SK-N-SH treated with all-trans-retinoic acid at 6 μM for 48 hours (cell line): ENCODE measurements around the gene NTF3.

ENCODE experiments used
- ARNTL ChIP-seq: fragments of 450-650 bp; formaldehyde crosslinking; IDR thresholded peaks from 2 replicates; pipeline ENCODE4 v1.5.0; 2020; ENCODE audit warnings: low read depth, mild to moderate bottlenecking, moderate library complexity, borderline replicate concordance
- ESRRG ChIP-seq: fragments of 250-450 bp; sonication (Bioruptor Pico); IDR thresholded peaks from 2 replicates; pipeline ENCODE4 v1.6.1; 2021; ENCODE audit warnings: mild to moderate bottlenecking
- GLIS3 ChIP-seq: fragments of 250-450 bp; sonication (Bioruptor Pico); IDR thresholded peaks from 2 replicates; pipeline ENCODE4 v1.5.0; 2020; ENCODE audit warnings: mild to moderate bottlenecking, moderate library complexity
- RARB ChIP-seq: fragments of 250-450 bp; sonication (Bioruptor Pico); IDR thresholded peaks from 2 replicates; pipeline ENCODE4 v1.8.0; 2021; ENCODE audit warnings: mild to moderate bottlenecking, moderate library complexity
- TCF4 ChIP-seq: fragments of 250-450 bp; sonication (Bioruptor Pico); IDR thresholded peaks from 2 replicates; pipeline ENCODE4 v1.8.0; 2021; ENCODE audit warnings: mild to moderate bottlenecking, moderate library complexity, borderline replicate concordance
- TOX ChIP-seq: fragments of 250-450 bp; sonication (Bioruptor Pico); IDR thresholded peaks from 2 replicates; pipeline ENCODE4 v1.8.0; 2021; ENCODE audit warnings: mild to moderate bottlenecking, moderate library complexity, borderline replicate concordance
- ZFP3 ChIP-seq: fragments of 250-450 bp; sonication (Bioruptor Pico); IDR thresholded peaks from 2 replicates; pipeline ENCODE4 v1.5.0; 2020; ENCODE audit warnings: mild to moderate bottlenecking, moderate library complexity
- ZFP30 ChIP-seq: fragments of 450-650 bp; formaldehyde crosslinking; IDR thresholded peaks from 2 replicates; pipeline ENCODE4 v1.5.0; 2022; ENCODE audit warnings: mild to moderate bottlenecking, moderate library complexity
- TF ChIP-seq, protein P1 (sequence below): fragments of 250-450 bp; sonication (Bioruptor Pico); IDR thresholded peaks from 2 replicates; pipeline ENCODE4 v1.5.1; 2020; ENCODE audit warnings: low read depth, mild to moderate bottlenecking, moderate library complexity
- TF ChIP-seq, protein P2 (sequence below): fragments of 250-450 bp; sonication (Bioruptor Pico); IDR thresholded peaks from 2 replicates; pipeline ENCODE4 v1.8.0; 2020; ENCODE audit warnings: mild to moderate bottlenecking, moderate library complexity, borderline replicate concordance
- TF ChIP-seq, protein P3 (sequence below): fragments of 250-450 bp; sonication (Bioruptor Pico); IDR thresholded peaks from 2 replicates; pipeline ENCODE4 v1.5.0; 2020; ENCODE audit warnings: mild to moderate bottlenecking, moderate library complexity
- TF ChIP-seq, protein P4 (sequence below): fragments of 250-450 bp; sonication (Bioruptor Pico); IDR thresholded peaks from 2 replicates; pipeline ENCODE4 v1.5.1; 2021; ENCODE audit warnings: mild to moderate bottlenecking, moderate library complexity

GRCh38 chr12:5409619-5410018 lies 22.3 kb upstream of the NTF3 start:
- TF ChIP-seq, protein P1, sequence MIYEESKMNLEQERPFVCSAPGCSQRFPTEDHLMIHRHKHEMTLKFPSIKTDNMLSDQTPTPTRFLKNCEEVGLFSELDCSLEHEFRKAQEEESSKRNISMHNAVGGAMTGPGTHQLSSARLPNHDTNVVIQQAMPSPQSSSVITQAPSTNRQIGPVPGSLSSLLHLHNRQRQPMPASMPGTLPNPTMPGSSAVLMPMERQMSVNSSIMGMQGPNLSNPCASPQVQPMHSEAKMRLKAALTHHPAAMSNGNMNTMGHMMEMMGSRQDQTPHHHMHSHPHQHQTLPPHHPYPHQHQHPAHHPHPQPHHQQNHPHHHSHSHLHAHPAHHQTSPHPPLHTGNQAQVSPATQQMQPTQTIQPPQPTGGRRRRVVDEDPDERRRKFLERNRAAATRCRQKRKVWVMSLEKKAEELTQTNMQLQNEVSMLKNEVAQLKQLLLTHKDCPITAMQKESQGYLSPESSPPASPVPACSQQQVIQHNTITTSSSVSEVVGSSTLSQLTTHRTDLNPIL, result no peak
- TF ChIP-seq RARB (CRISPR knock-in tag) (no peak), TCF4 (CRISPR knock-in tag) (no peak), ESRRG (CRISPR knock-in tag) (no peak), ZFP30 (CRISPR knock-in tag) (no peak), ZFP3 (CRISPR knock-in tag) (no peak), GLIS3 (CRISPR knock-in tag) (no peak), ARNTL (CRISPR knock-in tag) (no peak), TOX (CRISPR knock-in tag) (no peak)
- TF ChIP-seq, protein P2, sequence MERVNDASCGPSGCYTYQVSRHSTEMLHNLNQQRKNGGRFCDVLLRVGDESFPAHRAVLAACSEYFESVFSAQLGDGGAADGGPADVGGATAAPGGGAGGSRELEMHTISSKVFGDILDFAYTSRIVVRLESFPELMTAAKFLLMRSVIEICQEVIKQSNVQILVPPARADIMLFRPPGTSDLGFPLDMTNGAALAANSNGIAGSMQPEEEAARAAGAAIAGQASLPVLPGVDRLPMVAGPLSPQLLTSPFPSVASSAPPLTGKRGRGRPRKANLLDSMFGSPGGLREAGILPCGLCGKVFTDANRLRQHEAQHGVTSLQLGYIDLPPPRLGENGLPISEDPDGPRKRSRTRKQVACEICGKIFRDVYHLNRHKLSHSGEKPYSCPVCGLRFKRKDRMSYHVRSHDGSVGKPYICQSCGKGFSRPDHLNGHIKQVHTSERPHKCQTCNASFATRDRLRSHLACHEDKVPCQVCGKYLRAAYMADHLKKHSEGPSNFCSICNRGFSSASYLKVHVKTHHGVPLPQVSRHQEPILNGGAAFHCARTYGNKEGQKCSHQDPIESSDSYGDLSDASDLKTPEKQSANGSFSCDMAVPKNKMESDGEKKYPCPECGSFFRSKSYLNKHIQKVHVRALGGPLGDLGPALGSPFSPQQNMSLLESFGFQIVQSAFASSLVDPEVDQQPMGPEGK (CRISPR knock-in tag), result no peak
- TF ChIP-seq, protein P3, sequence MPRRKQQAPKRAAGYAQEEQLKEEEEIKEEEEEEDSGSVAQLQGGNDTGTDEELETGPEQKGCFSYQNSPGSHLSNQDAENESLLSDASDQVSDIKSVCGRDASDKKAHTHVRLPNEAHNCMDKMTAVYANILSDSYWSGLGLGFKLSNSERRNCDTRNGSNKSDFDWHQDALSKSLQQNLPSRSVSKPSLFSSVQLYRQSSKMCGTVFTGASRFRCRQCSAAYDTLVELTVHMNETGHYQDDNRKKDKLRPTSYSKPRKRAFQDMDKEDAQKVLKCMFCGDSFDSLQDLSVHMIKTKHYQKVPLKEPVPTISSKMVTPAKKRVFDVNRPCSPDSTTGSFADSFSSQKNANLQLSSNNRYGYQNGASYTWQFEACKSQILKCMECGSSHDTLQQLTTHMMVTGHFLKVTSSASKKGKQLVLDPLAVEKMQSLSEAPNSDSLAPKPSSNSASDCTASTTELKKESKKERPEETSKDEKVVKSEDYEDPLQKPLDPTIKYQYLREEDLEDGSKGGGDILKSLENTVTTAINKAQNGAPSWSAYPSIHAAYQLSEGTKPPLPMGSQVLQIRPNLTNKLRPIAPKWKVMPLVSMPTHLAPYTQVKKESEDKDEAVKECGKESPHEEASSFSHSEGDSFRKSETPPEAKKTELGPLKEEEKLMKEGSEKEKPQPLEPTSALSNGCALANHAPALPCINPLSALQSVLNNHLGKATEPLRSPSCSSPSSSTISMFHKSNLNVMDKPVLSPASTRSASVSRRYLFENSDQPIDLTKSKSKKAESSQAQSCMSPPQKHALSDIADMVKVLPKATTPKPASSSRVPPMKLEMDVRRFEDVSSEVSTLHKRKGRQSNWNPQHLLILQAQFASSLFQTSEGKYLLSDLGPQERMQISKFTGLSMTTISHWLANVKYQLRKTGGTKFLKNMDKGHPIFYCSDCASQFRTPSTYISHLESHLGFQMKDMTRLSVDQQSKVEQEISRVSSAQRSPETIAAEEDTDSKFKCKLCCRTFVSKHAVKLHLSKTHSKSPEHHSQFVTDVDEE (CRISPR knock-in tag), result no peak
- TF ChIP-seq, protein P4, sequence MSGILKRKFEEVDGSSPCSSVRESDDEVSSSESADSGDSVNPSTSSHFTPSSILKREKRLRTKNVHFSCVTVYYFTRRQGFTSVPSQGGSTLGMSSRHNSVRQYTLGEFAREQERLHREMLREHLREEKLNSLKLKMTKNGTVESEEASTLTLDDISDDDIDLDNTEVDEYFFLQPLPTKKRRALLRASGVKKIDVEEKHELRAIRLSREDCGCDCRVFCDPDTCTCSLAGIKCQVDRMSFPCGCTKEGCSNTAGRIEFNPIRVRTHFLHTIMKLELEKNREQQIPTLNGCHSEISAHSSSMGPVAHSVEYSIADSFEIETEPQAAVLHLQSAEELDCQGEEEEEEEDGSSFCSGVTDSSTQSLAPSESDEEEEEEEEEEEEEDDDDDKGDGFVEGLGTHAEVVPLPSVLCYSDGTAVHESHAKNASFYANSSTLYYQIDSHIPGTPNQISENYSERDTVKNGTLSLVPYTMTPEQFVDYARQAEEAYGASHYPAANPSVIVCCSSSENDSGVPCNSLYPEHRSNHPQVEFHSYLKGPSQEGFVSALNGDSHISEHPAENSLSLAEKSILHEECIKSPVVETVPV (CRISPR knock-in tag), result no peak
